NCI-H748 (cell line): ENCODE data around the gene ZNF107.
"Not testable (repeated sequence)": the region's sequence is repeated elsewhere in the genome, so short reads cannot be mapped to it uniquely, and the experiment has no call there.

Source experiments
- DNase-seq: peaks from one replicate; lab custom pipeline; 2025; ENCODE audit not compliant: unreplicated experiment; lab: John Stamatoyannopoulos, UW

The ZNF107 gene

DNA sequence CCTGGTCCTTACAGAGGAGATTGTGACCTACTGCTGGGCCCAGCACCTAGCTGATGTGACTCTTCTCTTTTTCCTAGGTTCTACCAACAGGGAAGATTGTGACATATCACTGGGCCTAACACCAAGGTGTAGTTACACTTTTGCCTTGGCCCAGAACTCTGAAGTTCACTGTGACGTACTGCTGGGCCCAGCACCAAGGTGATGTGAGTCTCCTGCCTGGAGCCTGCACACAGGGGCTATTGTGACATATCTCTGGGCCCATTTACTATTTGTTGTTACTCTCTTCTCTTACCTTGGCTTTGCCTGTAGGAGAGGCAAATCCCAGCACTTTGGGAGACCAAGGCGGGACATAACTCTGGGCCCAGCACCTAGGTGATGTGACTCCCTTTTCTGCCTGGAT is 23.1 kb upstream of the ZNF107 start:
- DNase-seq: no peak

DNA sequence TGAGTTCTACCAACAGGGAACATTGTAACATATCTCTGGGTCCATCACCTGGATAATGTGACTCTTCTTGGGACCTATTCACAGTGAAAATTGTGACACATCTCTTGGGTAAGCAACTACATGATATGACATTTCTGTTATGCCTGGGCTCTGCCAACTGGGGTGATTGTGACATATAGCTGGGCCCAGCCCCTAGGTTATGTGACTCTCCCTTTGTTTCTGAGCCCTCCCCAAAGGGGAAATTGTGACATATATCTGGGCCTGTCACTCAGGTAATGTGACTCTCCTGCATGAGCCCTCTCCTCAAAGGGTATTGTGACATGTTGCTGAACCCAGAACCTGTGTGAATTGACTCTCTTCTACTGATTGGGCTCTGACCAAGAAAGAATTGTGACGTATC is 22.4 kb upstream of the ZNF107 start:
- DNase-seq: no peak

DNA sequence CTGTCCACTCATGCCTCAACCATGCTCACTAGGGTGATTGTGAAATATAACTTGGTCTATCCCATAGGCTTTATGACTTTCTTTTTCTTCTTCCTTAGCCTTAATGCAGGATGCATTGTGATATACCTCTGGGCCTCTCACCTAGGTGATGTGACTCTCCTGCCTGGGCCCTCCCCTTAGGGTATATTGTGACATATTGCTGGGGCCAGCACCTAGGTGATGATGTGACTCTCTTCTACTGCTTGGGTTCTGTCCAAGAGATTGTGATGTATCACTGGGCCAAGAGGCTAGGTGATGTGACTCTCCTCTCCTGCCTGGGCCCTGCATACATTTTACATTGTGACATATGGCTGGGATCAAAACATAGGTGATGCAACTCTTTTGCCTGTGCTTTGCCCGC is 14.7 kb upstream of the ZNF107 start:
- no peak for DNase-seq

DNA sequence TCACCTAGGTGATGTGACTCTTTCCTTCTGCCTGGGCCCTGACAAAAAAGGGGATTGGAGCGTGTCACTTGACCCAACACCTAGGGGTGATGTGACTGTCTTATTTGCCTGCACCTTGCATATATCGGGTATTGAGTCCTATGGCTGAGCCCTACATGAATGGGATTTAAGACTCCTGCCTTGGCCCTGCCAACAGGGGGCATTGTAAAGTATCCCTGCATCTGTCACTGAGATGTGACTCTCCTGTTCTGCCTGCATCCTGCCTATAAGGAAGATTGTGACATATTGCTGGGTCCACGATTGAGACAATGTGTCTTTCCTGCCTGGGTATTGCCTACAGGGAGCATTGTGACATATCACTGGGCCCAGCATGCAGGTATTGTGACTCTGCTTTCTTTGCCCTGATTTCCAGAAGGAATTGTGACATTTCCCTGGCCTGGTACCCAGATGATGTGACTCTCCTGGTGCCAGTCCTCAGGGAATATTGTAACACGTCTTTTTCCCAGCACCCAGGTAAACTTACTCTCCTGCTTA is 14.2 kb upstream of the ZNF107 start:
- DNase-seq: no peak

DNA sequence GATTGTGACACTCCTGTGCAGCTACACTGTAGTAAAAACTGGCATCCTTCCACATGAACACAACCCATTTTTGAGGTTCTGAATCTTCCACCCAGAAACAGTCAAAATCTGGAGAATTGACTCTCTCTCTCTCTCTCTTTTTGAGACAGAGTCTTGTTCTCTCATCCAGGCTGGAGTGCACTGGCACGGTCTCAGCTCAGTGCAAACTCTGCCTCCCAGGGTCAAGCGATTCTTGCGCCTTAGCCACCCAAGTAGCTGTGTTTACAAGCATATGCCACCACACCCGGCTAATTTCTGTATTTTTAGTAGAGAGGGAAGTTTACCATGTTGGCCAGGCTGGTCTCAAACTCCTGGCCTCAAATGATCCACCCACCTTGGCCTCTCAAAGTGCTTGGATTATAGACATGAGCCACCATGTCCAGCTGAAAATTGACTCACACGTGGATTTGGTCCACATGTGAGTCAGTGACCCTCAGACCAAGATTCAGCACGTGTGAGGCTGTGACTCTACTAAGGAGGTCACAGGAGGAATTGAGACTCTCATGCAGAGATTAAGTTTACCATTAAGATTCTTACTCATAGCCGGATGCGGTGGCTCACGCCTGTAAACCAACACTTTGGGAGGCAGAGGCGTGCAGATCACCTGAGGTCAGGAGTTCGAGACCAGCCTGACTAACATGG is 12.1 kb upstream of the ZNF107 start:
- no peak for DNase-seq

DNA sequence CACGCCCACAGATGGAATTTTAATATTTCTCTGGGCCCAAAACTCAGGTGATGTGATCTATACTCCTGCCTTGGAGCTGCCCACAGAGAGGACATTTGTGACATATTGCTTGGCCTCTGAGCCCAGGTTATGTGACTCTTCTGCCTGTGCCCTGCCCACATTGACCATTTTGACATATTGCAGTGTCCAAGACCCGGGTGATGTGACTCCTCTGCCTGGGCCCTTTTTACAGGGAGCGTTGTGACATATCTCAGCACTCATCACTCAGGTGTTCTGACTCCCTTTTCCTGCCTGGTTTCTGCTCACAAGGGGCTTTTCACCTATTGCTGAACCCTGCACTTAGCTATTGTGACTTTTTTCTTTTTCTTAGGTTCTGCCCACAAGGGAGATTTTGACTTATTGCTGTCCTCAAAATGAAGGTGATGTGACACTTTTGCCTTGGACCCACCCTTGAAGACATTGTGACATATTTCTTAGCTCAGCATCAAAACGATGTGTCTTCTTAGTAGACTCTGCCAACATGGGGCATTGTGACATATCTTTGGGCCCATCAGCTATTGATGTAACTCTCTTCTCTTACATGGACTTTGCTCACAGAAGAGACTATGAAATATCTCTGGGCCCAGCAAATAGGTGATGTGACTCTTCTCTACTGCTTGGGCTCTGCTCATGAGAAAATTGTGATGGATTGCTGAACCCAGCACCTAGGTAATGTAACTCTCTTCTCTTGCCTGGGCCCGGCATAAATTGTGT is 11.0 kb upstream of the ZNF107 start:
- DNase-seq: no peak

DNA sequence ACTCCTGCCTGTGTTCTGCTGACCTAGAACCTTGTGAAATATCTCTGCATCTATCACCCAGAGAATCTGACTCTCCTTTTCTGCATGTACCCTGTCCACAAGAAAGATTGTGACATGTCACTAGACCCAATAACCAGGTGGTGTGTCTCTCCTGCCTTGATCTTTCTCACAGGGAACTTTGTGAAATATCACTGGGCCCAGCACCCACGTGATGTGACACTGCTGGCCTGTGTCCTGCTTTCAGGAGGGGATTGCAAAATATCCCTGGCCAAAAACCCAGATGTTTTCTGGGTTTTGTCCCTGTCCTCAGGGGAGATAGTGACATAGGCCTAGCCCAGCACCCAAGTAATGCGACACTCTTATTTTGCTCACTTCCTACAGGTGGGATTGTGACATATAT is 10.1 kb upstream of the ZNF107 start:
- DNase-seq: no peak

DNA sequence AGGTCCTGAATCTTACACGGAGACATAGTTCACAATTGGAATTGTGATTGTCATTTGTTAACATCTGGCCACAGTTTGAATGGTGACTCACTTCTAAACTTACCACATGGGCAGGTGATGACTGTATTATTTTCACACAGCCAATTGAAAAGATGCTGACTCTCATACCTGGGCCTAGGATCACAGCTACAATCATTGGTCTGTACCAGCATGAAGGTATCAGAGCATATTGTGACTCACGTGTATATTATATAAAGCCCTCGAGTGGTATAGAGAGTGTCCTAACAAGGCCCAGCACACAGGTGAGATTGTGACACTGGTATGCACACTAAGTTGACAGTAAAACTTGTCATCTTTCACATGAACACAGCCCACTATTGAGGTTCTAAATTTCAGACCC is 9.4 kb upstream of the ZNF107 start:
- no peak for DNase-seq

DNA sequence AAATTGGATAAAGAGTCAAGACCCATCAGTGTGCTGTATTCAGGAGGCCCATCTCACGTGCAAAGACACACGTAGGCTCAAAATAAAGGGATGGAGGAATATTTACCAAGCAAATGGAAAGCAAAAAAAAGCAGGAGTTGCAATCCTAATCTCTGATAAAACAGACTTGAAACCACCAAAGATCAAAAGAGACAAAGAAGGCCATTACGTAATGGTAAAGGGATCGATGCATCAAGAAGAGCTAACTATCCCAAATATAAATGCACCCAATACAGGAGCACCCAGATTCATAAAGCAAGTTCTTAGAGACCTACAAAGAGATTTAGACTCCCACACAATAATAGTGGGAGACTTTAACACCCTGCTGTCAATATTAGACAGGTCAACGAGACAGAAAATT is 3.8 kb upstream of the ZNF107 start:
- DNase-seq: not testable (repeated sequence)

DNA sequence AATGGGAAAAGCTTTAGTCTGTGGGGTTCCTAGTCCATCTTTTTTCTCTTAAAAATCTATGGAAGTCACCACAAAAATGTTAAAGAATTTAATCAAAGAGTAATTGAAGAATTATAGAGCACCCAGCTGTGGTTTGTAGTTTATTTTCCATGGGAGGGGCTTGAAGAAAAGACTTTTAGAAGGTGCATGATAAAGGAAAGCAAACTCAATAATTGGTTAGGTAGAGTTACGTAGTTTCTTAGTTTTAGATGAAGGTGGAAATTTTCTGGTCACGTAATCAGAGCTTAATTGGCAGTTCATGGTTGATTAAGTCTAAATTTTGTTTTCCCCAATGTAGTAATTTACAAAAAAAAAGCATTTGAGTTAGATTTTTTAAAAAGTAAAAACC is 724 bp downstream of the ZNF107 start:
- DNase-seq: no peak

DNA sequence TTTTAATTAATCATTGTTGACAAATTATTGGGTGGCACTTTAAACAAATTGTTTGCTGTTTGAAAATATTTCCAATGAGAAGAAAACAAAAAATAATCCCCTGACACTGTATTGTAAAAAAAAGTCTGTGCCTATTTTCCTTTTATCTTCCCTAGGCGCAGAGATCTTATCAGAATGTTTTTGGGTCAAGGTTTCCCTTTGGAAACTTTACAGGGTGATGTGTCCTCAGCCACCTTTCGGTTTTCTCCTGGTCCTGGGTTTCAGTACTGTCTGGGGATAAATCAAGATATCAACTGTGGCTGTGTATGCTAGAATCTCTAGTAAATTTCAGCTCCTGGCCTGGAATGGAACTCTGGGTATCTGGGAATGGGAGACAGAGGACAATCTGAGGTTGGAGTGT is 1.4 kb downstream of the ZNF107 start:
- DNase-seq: no peak

DNA sequence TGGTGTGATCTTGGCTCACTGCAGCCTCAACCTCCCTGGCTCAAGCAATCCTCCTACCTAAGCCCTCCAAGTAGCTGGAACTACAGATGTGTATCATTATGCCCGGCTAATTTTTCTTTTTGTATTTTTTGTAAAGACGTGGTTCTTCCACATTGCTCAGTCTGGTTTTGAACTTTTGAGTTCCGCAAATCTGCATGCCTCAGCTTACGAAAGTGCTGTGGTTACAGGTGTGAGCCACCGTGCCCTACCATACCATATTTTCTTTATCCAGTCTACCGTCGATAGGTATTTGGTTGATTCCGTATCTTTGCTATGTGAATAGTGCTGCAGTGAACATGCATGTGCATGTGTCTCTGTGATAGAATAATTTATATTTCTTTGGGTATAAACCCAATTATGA is 6.5 kb downstream of the ZNF107 start:
- DNase-seq: no peak

DNA sequence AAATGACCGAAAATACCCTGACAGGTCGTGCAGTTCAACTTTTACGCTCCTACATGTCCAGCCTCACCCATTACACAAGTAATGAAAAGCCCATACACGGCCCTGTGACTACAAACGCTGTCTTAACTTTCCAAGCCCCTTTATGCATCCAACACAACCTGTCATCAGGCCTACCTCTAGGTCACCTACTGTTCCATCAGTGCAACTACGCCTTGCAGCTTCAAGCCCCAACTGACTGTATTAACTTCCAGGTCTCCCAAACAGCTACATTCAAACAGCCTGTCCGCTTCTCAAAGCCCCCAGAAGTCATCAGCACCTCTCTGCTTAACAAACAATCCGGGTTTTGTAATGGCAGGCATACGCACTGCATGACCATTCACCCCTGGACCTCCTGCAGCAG is 19.2 kb downstream of the ZNF107 start:
- DNase-seq: no peak

DNA sequence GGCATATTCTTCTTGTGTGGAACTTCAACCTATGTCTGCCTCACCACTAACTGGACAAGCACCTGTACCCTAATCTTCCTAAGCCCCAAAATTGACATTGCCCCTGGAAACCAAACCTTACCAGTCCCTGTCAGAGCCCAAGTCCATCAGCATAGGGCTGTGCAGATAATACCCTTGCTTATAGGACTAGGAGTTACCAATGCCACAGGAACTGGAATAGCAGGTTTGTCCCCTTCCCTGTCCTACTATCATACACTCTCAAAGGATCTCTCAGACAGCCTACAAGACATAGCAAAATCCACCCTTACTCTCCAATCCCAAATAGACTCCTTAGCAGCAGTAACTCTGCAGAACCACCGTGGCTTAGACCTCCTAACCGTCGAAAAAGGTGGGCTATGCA is 19.8 kb downstream of the ZNF107 start:
- peak; percentile 37 for DNase-seq

DNA sequence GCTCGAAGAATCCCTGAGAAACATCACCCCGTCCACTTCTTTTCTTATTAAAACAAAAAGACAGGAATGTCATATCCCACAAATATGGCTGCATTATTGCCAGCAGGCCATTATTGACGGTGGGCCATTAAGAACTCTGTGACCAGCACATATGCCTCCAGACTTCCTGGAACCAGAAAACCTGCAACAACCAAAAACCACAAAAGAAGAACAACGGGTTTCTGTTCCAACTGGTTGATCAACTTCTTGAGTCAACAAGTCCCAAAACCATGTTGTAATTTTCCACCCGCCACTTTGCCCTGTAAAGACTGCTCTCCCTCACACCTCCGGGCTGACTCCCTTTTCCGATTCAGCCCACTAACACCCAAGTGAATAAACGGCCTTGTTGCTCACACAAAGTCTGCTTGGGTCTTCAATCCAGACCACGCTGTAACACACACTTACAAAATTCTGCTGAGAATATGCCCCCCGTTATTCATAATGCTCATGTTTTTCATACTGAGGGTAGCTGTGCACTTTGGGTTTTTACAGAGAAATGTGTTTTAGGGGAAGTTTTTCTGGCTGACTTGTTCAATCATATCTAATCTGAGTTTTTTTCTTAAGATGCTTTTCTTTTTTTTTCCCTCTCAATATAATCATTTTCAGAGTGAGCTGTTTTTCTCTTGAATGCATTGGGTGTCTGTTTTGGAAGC is 20.7 kb downstream of the ZNF107 start:
- peak; percentile 76 for DNase-seq

DNA sequence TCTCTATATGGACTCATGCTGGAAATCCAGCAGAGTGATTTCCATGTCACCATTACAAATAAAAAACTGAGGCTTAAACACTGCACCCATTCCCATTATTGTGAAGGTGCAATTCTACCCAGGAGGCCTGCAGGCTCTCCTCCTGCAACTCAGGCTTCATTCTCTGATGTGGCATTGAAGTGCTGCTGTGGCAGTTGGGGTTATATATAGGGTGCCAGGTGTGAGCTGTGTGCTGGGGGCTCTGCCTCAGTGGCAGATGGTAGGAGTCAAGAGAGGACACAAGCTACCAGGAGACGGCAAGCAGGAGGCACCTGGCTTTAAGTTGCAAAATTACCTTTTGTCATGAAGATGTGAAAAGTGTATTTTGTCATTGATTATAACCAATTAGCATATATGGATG is 21.3 kb downstream of the ZNF107 start:
- no peak for DNase-seq

DNA sequence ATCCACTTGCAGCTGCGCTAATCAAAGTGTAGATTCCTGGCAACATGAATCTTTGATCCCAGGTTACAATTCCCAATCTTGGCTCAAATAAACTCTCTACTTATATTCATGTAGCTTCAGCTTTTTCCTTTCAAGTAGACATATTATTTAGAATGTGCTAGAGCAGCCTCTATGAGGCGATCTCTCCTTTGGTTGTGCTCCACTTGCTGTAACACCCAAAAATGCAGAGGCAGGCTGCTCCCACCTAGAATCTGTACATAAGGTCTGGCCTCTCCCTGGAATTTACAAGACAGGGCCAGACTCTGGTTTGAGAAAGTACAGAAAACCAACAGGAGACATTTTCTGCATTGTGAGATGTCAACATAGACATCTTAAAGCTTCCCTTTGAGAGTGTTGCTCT is 23.1 kb downstream of the ZNF107 start:
- DNase-seq: no peak

DNA sequence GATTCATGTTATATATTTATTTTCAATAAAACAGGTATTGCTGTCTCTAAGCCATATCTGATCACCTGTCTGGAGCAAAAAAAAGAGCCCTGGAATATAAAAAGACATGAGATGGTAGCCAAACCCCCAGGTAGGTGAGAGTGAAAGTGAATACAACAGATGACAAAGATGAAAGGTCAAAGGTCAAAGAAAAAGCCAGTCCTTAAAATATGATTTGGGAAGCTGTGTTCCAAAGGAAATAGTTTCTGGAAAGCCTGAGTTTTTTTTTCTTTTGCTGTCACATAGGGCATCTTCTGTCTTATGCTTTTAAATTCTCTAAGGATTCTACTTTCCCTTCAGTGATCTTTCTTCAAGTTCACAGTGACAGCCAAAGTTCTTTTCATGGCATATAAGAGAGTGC is 25.9 kb downstream of the ZNF107 start:
- no peak for DNase-seq

DNA sequence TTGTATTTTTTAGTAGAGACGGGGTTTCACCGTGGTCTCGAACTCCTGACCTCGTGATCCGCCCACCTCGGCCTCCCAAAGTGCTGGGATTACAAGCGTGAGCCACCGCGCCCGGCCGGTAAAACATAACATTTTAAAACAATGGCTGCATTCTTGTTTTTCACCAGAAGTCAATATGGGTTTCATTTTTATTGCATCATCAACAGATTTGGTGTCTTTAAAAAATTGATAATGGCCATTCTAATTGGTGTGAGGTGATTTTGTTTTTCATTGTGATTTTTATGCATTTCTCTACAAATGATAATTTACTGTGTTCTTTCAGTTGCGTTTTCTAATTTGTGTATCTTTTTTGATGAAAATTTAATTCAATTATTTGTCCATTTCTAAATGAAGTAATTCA is 31.9 kb downstream of the ZNF107 start:
- not testable (repeated sequence) for DNase-seq

DNA sequence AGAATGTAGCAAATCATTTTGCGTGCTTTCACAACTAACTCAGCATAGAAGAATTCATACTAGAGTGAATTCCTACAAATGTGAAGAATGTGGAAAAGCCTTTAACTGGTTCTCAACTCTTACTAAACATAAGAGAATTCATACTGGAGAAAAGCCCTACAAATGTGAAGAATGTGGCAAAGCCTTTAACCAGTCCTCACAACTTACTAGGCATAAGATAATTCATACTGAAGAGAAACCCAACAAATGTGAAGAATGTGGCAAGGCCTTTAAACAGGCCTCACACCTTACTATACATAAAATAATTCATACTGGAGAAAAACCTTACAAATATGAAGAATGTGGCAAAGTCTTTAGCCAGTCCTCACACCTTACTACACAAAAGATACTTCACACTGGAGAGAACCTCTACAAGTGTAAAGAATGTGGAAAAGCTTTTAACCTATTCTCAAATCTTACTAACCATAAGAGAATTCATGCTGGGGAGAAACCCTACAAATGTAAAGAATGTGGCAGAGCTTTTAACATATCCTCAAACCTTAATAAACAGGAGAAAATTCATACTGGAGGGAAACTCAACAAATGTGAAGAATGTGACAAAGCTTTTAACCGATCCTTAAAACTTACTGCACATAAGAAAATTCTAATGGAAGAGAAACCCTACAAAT is 40.8 kb downstream of the ZNF107 start:
- no peak for DNase-seq

DNA sequence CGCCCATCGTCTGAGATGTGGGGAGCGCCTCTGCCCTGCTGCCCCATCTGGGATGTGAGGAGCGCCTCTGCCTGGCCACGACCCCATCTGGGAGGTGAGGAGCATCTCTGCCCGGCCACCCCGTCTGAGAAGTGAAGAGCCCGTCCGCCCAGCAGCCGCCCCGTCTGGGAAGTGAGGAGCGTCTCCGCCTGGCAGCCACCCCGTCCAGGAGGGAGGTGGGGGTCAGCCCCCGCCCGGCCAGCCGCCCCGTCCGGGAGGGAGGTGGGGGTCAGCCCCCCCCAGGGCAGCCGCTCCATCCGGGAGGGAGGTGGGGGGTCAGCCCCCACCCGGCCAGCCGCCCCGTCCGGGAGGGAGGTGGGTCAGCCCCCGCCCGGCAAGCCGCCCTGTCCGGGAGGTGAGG is 52.0 kb downstream of the ZNF107 start:
- DNase-seq: not testable (repeated sequence)
